Upper lobe of right lung (tissue), 1 donor: Measurements from ENCODE around the gene PRF1. TPM values are rescaled to one million over a fixed set of nuclear protein-coding genes. Genes with fewer than 3 reads are reported as not detected.

ENCODE experiments used
- ATAC-seq: fragments of 200-7000 bp; cut with Tn5 transposase; one replicate; pipeline ENCODE4 v1.9.1; 2020; ENCODE audit warnings: mild to moderate bottlenecking, moderate library complexity
- DNase-seq: peaks from one replicate; pipeline ENCODE4 v3.0.0-alpha.2; 2020
- H3K27ac ChIP-seq: fragments of 200-600 bp; one replicate; pipeline ENCODE4 v1.8.0; 2022
- H3K27me3 ChIP-seq: fragments of 200-600 bp; one replicate; pipeline ENCODE4 v1.8.0; 2022; ENCODE audit warnings: mild to moderate bottlenecking
- H3K36me3 ChIP-seq: fragments of 200-600 bp; one replicate; pipeline ENCODE4 v1.8.0; 2022
- H3K4me1 ChIP-seq: fragments of 200-600 bp; one replicate; pipeline ENCODE4 v1.8.0; 2022
- H3K4me3 ChIP-seq: fragments of 200-600 bp; one replicate; pipeline ENCODE4 v1.8.0; 2022; ENCODE audit warnings: mild to moderate bottlenecking
- H3K9me3 ChIP-seq: fragments of 200-600 bp; one replicate; pipeline ENCODE4 v1.8.0; 2022
- intact Hi-C: fragments of 100-400 bp; cut with DNase I; formaldehyde crosslinking; loops from one replicate; pipeline ENCODE4 v1.11.0; 2022
- total RNA-seq: library from RNA; stranded (reverse); fragmentation: NEBNext Ultra II Directional; extraction: Animal tissue kit (Norgen Biotek cat#: 25700); gene quantifications from one replicate; pipeline ENCODE4 v1.2.1, GENCODE V29; 2021
- TF ChIP-seq, protein P1 (sequence below): fragments of 200-600 bp; IDR thresholded peaks from one replicate; pipeline ENCODE4 v1.8.0; 2022; ENCODE audit warnings: antibody characterized with exemption
- donor health status: DM: no; HTN: yes; CAD: no; lungs with severe emphysema.

The PRF1 gene
- total RNA-seq, 1 donor from 2014 or later, result 32.3 TPM

GRCh38 chr10:70595566-70596016 lies 7.0 kb downstream of the PRF1 start:
- TF ChIP-seq, protein P1, sequence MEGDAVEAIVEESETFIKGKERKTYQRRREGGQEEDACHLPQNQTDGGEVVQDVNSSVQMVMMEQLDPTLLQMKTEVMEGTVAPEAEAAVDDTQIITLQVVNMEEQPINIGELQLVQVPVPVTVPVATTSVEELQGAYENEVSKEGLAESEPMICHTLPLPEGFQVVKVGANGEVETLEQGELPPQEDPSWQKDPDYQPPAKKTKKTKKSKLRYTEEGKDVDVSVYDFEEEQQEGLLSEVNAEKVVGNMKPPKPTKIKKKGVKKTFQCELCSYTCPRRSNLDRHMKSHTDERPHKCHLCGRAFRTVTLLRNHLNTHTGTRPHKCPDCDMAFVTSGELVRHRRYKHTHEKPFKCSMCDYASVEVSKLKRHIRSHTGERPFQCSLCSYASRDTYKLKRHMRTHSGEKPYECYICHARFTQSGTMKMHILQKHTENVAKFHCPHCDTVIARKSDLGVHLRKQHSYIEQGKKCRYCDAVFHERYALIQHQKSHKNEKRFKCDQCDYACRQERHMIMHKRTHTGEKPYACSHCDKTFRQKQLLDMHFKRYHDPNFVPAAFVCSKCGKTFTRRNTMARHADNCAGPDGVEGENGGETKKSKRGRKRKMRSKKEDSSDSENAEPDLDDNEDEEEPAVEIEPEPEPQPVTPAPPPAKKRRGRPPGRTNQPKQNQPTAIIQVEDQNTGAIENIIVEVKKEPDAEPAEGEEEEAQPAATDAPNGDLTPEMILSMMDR, result no peak
- Histone ChIP-seq H3K4me3 (no peak overlapping the region), H3K27me3 (no peaks in the 10 kb centered on the region), H3K27ac (no peak overlapping the region), H3K36me3 (no peaks in the 10 kb centered on the region), H3K9me3 (no peaks in the 10 kb centered on the region), H3K4me1 (no peaks in the 10 kb centered on the region)
- intact Hi-C loops, result no loop called here
- no peak for ATAC-seq
- DNase-seq, result no peak

DNA sequence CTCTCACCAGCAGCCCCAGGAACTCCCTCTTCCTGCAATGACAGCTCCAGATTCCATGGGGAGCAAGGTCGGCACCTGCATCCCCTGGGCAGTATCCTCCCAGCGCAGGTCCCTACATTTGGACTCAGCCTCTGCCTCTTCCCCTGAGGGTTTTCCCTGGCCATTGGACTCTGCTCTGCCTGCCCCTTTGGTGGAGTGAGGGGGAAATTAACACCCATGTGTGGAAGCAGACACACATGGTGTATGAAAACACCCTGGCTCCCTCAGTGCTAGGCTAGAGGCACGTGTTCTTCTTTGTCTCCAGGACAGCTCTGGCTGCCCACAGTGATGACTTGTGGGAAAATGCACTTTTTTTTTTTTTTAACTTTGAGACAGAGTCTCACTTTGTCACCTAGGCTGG lies 8.4 kb downstream of the PRF1 start:
- Histone ChIP-seq H3K27me3 (no peaks in the 10 kb centered on the region), H3K9me3 (no peaks in the 10 kb centered on the region), H3K36me3 (no peaks in the 10 kb centered on the region), H3K4me3 (no peak overlapping the region), H3K4me1 (no peaks in the 10 kb centered on the region), H3K27ac (no peak overlapping the region)
- no peak for DNase-seq
- no peak for ATAC-seq
- TF ChIP-seq, protein P1, result no peak
- intact Hi-C loops, result no loop called here

- Histone ChIP-seq H3K36me3 (no peaks in the 10 kb centered on the region), H3K27ac (no peak overlapping the region), H3K9me3 (no peaks in the 10 kb centered on the region), H3K4me1 (peaks cover 3% of the 10 kb centered on the region), H3K4me3 (no peak overlapping the region), H3K27me3 (no peaks in the 10 kb centered on the region)
- DNase-seq (no peak), ATAC-seq (no peak)
- intact Hi-C loops, result no loop called here
- TF ChIP-seq, protein P1, result no peak
These were observed 9.0 kb downstream of the PRF1 start for GRCh38 chr10:70593513-70593890.

DNA sequence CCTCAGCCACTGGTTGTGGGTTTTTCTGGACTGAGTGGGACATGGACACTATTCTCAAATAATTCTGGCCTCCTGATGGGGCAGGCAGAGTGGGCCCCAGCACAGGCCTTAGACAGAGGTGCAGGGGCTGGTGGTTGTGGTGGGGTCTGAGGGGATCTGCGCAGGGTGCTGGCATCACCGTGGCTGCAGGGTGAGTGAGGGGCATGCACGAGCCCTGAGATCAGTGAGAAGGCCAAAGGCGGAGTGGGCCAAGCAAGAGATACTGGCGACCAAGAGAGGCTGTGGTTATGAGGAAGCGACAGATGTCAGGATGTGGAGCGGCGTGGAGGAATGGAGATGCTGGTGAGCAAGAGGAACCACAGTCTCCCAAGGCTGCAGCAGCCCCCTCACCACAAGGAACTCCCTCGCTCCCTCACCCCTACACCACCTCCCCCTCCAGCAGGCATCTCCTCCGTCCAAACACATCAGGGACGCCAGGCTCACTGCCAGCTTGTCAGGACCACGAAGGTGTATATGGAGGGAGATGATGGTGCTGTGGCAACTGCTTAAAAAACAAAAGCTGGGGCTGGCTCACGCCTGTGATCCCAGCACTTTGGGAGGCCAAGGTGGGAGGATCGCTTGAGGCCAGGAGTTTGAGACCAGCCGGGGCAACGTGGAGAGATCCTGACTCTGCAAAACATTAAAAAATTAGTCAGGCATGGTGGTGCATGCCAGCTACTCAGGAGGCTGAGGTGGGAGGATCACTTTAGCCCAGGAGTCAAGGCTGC lies 9.6 kb downstream of the PRF1 start:
- ATAC-seq, result no peak
- intact Hi-C loops, result no loop called here
- H3K4me3 ChIP-seq, result no peak overlapping the region
- no peaks in the 10 kb centered on the region for H3K36me3 ChIP-seq
- TF ChIP-seq, protein P1, result no peak
- DNase-seq, result no peak
- peaks cover 8% of the 10 kb centered on the region for H3K4me1 ChIP-seq
- H3K27me3 ChIP-seq, result no peaks in the 10 kb centered on the region
- H3K27ac ChIP-seq, result no peak overlapping the region
- no peaks in the 10 kb centered on the region for H3K9me3 ChIP-seq

- TF ChIP-seq, protein P1, result no peak
These were observed 10.3 kb downstream of the PRF1 start for GRCh38 chr10:70592186-70592735.

More at GRCh38 chr10:70592186-70592735, 10.3 kb downstream of the PRF1 start:
- peaks cover 8% of the 10 kb centered on the region for H3K4me1 ChIP-seq
- intact Hi-C loops, result no loop called here
- DNase-seq, result no peak
- no peak overlapping the region for H3K27ac ChIP-seq
- no peak for ATAC-seq
- no peaks in the 10 kb centered on the region for H3K36me3 ChIP-seq
- no peak overlapping the region for H3K4me3 ChIP-seq
- no peaks in the 10 kb centered on the region for H3K27me3 ChIP-seq
- H3K9me3 ChIP-seq, result no peaks in the 10 kb centered on the region
